BJ (cell line): ENCODE measurements around the gene LIMK1. TPM values are rescaled to one million over a fixed set of nuclear protein-coding genes. Genes with fewer than 3 reads are reported as not detected.
A peak's percentile ranks its signal among the peaks of the same experiment; 100 is the strongest.

Experiments used
- CTCF ChIA-PET: fragments of 350-600 bp; formaldehyde crosslinking; extraction: SDS; loops from one replicate; lab custom pipeline; 2021; ENCODE audit warnings: antibody characterized with exemption, inconsistent platforms; lab: Yijun Ruan, JAX
- POLR2A ChIA-PET: fragments of 300-600 bp; sonication (Branson Sonifier 250); formaldehyde crosslinking; extraction: SDS; loops from one replicate; lab custom pipeline; 2021; ENCODE audit warnings: antibody characterized with exemption; lab: Charles Lee
- DNase-seq: peaks from one replicate; pipeline ENCODE4 v3.0.0-alpha.2; 2011; ENCODE audit warnings: low read depth
- H3K27me3 ChIP-seq: 2 replicates; pipeline ENCODE4 v1.6.0; 2011; ENCODE audit warnings: low read length; ENCODE audit not compliant: control insufficient read depth, insufficient read depth
- H3K36me3 ChIP-seq: 2 replicates; pipeline ENCODE4 v1.5.1; 2011; ENCODE audit warnings: low read length; ENCODE audit not compliant: control insufficient read depth, insufficient read depth
- H3K4me3 ChIP-seq: 2 replicates; pipeline ENCODE4 v1.5.1; 2011; ENCODE audit warnings: low read depth, mild to moderate bottlenecking, control low read depth, low read length
- polyA plus RNA-seq: library from polyadenylated mRNA; depleted of rRNA; stranded (reverse); fragments of >200 nt; gene quantifications from 2 replicates; pipeline ENCODE4 v1.2.3, GENCODE V29; 2011
- TF ChIP-seq, protein P1 (sequence below): IDR thresholded peaks from 2 replicates; pipeline ENCODE4 v1.5.1; 2011; ENCODE audit warnings: low read depth, mild to moderate bottlenecking, control low read depth, inconsistent platforms, low read length, moderate library complexity; ENCODE audit not compliant: insufficient read depth

The LIMK1 gene
- polyA plus RNA-seq, 1 experiment: 45.7 TPM

DNA sequence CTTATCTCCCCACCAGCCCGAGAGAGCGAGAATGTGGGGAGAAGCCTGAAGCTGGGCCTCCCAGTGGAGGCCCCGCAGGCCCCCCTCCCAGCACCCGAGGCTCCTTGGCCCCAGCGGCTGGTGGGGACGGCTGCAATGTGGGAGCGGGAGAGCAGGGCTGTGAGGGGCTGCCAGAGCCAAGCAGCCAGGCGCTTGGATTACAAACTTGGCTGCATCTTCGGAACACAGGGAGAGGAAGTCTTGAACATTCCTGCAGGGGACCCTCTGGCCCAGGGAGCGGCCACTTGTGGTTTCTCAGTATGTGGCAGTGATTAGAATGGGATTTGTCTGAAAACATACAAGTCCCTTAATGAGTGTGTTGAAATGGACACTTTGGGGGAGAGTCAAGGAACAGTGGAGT lies 32.4 kb upstream of the LIMK1 start:
- CTCF ChIA-PET: no interaction called here
- peaks cover 17% of the 10 kb centered on the region for H3K36me3 ChIP-seq
- no peaks in the 10 kb centered on the region for H3K27me3 ChIP-seq
- POLR2A ChIA-PET: no interaction called here
- TF ChIP-seq, protein P1, sequence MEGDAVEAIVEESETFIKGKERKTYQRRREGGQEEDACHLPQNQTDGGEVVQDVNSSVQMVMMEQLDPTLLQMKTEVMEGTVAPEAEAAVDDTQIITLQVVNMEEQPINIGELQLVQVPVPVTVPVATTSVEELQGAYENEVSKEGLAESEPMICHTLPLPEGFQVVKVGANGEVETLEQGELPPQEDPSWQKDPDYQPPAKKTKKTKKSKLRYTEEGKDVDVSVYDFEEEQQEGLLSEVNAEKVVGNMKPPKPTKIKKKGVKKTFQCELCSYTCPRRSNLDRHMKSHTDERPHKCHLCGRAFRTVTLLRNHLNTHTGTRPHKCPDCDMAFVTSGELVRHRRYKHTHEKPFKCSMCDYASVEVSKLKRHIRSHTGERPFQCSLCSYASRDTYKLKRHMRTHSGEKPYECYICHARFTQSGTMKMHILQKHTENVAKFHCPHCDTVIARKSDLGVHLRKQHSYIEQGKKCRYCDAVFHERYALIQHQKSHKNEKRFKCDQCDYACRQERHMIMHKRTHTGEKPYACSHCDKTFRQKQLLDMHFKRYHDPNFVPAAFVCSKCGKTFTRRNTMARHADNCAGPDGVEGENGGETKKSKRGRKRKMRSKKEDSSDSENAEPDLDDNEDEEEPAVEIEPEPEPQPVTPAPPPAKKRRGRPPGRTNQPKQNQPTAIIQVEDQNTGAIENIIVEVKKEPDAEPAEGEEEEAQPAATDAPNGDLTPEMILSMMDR: no peak
- no peak overlapping the region for H3K4me3 ChIP-seq
- no peak for DNase-seq

DNA sequence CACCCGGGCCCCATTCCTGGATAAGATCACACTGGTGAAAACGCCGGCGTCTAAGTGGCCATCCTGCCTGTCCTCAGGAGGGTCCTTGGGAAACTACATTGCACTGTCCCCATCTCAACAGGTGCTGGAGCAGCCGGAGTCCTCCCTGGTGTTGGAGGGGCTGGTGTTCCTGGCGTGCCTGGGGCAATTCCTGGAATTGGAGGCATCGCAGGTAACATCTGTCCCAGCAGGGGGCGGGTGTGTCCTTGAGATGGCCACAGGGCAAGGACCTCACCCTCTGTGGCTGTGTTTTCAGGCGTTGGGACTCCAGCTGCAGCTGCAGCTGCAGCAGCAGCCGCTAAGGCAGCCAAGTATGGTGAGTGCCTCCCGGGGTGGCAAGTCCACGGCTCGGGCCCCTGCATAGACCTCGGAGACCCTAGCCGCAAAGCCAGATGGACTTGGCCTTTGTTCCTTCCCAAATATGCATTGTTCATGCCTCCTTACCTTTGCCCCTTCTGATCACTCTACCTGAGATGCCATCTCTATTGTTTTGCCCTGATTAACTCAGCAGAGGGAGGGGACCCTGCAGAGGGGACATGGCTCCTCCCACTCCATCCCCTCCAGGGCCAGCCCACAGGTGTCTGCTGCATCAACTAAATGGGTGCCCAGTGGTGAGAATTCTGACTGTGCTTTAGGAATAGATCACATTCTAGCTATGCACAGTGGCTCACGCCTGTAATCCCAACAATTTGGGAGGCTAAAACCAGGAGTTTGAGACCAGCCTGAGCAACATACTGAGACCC lies 31.8 kb upstream of the LIMK1 start:
- Histone ChIP-seq H3K36me3 (peaks cover 20% of the 10 kb centered on the region), H3K27me3 (no peaks in the 10 kb centered on the region), H3K4me3 (no peak overlapping the region)
- ChIA-PET CTCF (interaction anchor here (0.6 to 2.3 kb wide), 3 partner anchors 16 to 26 kb away, joined by 3 to 9 read pairs (median 8); no protein-coding TSS in a partner anchor), POLR2A (no interaction called here)
- DNase-seq: no peak
- TF ChIP-seq, protein P1: peak; percentile 32

DNA sequence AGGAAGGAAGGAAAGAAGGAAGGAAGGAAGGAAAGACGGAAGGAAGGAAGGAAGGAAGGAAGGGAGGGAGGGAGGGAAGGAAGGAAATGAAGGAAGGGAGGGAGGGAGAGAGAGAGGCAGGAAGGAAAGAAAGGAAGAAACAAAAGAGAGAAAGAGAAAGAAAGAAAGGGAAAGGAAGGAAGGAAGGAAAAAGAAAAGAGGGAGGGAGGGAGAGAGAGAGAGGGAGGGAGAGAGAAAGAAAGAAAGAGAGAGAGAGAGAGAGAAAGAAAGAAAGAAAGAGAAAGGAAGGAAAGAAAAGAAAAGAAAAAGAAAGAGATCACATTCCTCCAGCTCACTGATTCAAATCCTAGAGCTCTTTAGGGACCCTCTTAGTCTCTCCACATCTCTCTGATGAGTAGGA lies 31.0 kb upstream of the LIMK1 start:
- DNase-seq: no peak
- ChIA-PET POLR2A (interaction anchor here (0.6 kb wide), 1 partner anchor 427 kb away, joined by 6 read pairs; no protein-coding TSS in a partner anchor), CTCF (interaction anchor here (0.6 to 2.3 kb wide), 4 partner anchors 15 to 198 kb away, joined by 3 to 9 read pairs (median 6); no protein-coding TSS in a partner anchor)
- no peaks in the 10 kb centered on the region for H3K27me3 ChIP-seq
- no peak overlapping the region for H3K4me3 ChIP-seq
- peaks cover 19% of the 10 kb centered on the region for H3K36me3 ChIP-seq
- TF ChIP-seq, protein P1: no peak

DNA sequence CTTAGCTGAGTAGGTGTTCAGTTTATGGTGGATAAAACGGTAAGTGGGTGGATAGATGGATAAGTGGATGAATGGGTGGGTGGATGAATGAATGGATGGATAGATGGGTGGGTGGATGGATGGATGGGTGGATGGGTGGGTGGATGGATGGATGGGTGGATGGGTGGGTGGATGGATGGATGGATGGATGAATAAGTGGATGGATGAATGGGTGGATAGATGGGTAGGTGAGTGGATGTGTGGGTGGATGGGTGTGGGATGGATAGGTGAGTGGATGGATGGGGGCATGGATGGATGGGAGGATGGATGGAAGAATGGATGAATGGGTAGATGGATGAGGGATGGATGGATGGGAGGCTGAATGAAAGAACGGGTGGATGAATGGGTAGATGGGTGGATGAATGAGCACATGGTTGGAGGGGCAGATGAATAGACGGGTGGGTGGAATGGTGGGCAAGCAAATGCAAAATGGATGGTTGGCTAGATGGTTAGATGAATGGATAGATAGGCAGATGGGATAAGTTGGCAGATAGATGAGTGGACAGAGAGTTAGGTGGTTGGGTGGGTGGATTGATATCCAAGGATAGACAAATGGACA lies 29.9 kb upstream of the LIMK1 start:
- Histone ChIP-seq H3K4me3 (no peak overlapping the region), H3K36me3 (peaks cover 13% of the 10 kb centered on the region), H3K27me3 (no peaks in the 10 kb centered on the region)
- CTCF ChIA-PET: interaction anchor here (0.6 to 2.3 kb wide), 5 partner anchors 13 to 347 kb away, joined by 3 to 9 read pairs (median 3); no protein-coding TSS in a partner anchor
- POLR2A ChIA-PET: no interaction called here
- no peak for DNase-seq
- TF ChIP-seq, protein P1: no peak
